SIG-M5 treated with dmso at 0.1 percent for 504 hours (cell line): ENCODE measurements around the gene VEPH1.

ENCODE experiments used
- DNase-seq: peaks from one replicate; lab custom pipeline; 2025; ENCODE audit not compliant: unreplicated experiment; lab: John Stamatoyannopoulos, UW

Gene VEPH1

DNA sequence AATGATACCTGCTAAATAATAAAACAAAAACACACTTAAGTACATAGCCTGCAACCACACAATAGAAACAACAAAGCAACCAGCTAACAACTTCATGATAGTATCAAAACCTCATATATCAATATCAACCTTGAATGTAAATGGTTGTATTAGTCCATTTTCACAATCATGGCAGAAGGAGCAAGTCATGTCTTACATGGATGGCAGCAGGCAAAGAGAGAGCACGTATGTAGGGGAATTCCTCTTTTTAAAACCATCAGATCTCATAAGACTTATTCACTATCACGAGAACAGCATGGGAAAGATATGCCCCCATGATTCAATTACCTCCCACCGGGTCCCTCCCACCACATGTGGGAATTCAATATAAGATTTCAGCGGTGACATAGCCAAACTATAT lies 111.1 kb downstream of the VEPH1 start:
- DNase-seq: no peak

- DNase-seq: no peak
Observed at GRCh38 chr3:157390713-157391515, 112.3 kb downstream of the VEPH1 start.

- DNase-seq: no peak
Observed at GRCh38 chr3:157388976-157389375, 114.2 kb downstream of the VEPH1 start.

DNA sequence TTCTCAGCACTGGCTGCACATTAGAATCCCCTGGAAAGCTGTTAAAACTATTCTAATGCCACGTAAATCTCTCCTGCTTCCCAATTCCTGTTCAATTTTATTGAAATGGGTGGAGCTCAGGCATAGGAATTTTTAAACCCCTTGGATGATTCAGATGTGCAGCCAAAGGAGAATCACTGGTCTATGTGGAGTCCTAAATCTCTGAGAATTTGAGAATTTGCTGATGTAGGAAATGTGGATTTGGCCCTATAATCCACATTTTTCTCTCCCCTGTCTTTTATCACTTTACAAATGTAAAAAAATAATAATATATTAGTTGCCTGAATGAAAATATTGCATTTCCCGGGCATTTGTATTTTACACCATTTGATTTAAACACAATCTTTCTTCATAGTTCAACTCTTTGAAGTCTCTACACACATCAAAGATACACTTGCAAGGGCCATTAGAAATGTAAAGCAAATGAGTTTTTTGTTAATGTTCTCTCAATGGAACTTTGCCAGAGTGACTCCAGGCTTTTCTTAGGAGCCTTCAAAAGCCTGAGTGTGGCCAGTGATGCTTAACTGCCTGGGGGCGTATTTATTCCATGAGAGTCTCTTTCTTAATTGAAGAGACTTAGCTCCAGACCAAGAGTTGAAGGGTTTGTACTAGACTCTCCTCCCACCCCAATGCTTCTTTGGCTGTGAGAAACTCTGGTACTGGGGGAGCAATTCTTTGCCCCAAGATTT lies 115.3 kb downstream of the VEPH1 start:
- no peak for DNase-seq

DNA sequence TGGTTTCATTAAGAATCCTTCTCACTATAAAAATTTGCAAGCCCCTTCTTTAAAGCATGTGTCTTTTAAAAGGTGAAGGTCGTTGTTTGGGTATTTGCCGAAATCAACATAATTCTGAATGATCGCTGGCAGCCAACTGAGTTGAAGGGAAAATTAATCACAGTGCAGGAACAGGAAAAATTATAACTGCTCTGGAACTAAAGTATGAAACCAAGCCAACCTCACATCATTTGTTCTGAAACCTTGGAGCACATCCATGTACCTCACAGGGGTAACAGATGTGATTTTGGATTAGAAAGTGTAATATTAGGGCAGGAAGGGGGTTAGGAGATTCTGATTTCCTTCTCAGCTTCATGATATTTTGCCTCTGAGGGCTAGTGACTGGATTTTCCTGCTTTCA lies 118.7 kb downstream of the VEPH1 start:
- no peak for DNase-seq

DNA sequence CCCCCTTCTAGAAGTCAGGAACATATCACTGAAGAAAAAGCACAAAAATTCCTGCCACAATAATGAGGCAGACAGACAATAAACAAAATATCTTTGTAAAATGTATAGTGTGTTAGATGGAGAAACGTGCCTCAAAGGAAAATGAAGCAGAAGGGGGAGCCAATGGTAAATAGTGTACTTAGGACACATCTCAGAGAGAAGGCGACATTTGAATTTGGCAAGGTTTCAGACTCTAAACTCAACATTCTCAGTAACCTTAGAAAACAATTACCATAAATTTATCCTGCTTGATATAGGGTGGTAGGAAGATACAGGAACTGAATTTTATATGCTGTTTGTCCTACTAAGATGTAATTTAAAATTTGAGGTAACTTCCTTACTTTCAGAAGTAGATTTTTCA lies 119.2 kb downstream of the VEPH1 start:
- DNase-seq: no peak

DNA sequence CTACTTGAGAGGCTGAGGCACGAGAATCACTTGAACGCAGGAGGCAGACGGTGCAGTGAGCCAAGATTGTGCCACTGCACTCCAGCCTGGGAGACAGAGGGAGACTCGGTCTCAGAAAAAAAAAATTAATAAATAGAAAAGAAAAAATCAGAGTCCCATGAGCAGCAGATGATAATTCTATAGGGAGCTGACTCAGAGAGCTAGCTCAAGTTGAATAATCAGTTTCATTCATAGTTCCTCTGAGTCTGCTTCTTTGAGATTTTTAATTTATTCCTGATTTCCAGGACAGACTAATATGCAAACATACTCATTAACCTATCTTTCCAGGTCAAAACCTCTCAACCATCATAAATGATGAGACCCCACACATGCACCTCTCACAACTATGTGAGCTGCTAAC lies 121.6 kb downstream of the VEPH1 start:
- no peak for DNase-seq

DNA sequence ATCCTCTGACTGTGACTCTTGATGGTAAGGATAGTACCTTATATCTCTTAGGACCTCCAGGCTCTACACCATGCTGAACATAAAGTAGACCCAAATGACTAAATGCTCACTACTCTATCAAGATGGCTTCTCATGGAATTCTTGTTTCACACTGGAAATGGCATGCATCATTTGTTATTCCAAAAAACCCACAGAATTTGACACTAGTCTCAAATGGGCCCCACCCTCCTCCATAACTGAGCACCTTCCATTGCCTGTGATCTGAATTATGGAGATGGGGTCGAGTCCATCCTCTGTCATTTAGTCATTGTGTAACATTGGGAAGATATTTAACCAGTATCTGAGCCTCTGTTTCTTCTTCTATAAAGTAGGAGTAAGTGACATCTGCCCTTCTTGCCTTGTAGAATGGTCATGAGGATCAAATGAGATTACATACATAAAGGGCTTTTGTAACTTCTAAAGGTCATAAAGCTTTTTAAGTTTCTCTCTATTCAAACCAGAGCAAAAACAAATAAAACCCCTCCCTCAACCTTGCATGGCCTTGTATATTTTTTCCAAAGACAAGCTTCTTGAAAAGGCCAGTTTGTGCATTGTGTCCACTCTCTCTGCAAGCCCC lies 123.6 kb downstream of the VEPH1 start:
- DNase-seq: no peak

DNA sequence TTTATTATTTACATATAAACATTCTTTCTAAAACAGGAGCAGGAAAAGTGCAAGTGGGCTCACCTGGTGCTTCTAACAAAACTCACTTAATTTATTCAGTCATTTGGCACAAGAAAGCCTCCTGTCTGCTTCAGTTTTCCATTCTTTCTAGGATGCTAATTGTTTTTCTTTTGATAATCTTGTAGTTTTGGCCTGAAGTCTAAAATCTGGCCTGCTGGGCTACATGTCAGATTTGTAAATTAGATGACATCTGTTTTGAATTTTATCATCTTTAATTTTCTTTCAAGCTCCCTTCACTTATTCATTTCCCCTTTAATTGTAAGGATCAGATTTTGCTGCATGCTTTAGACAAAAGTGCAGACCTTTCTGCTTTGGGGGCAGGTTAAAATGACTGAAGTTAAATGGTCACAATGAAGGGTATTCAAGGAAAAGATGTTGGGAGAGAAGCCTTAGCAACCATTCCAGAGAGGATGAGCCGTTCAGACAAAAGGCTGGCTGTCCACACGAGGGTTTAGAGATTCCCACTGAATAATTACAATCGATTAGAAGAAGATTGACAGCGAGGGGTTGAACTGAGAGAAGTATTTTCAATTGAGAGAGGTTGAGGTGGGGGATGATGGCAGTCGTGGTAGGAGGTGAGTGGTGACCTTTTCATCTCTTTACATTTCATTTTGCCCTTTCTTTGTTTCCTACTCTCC lies 126.5 kb downstream of the VEPH1 start:
- no peak for DNase-seq

GRCh38 chr3:157375342-157375986 lies 127.8 kb downstream of the VEPH1 start:
- no peak for DNase-seq

DNA sequence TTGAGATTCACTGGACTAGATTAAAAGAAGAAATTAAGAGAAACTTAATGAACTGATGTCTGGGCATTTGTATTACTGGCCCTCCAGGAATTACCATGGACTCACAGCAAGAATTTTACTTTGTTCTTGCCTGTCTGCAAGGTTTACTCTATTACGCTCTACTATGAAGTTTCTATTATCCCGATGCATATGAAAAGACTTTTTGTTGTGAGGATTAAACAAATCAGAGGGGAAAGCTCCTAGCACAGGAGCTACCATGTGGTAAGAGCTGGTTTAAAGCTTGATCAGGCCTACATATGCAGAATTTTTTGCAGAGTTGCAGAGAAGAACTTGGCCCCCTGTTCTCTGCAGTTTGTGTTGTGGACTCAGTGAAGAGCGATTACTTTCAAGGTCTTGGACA lies 128.3 kb downstream of the VEPH1 start:
- DNase-seq: no peak

DNA sequence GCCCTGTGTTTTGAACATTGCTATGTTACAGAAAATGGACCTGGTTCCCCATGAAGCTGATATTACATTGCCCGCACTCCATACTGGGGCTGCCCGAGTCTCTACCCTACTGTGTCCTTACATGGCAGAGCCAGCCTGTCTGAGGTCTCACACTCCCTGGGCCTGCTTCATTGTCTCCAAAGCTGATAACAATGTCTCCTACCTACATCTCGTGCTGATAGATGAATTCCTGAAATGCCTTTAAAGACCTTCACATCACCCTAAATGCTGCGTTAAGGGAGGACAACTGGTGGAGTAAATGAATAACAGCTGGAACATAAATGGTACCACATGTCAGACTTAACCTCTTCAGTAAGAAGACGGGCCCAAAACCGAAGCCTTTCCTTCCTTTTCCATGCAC lies 129.4 kb downstream of the VEPH1 start:
- no peak for DNase-seq

DNA sequence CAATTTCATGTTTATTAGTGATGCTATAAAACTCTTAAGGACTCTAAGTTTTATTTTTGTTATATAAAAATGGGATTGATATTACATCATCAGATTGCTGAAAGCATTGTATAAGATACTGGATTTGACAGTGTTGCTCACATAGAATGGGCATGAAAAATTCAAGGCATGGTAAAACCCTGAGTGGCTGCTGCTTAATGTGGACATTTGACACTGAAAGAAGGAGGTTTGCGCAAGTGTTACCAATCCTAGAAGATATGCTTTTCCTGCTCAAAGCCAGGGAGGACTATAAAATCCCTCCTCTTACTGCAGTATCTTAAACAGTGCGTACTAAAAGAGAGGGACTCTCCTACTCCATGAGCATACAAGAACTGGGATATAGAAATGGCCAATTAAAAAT lies 132.3 kb downstream of the VEPH1 start:
- DNase-seq: no peak

GRCh38 chr3:157369727-157370421 lies 133.3 kb downstream of the VEPH1 start:
- no peak for DNase-seq

GRCh38 chr3:157368171-157368570 lies 135.0 kb downstream of the VEPH1 start:
- DNase-seq: no peak

DNA sequence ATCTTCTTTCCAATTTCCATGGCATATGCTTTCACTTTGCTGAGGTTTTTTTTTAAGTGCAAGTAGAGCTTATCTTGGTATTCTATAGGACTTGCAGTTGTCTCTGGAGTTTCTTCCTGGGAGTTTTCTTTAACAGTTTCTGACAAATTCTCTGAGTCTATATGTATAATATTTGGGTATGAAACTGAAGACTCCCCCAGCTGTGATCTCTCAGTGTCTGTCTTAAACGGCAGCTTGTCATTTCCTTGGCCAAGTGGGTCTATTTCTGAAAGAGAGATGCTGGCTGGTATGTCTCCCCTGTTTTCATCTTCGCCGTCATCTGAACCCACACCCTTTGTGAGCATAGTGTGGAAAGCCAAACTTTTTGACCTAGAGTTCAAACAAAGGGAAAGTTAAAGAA lies 139.8 kb downstream of the VEPH1 start:
- no peak for DNase-seq

GRCh38 chr3:157362348-157362747 lies 140.9 kb downstream of the VEPH1 start:
- no peak for DNase-seq

- no peak for DNase-seq
Observed at GRCh38 chr3:157360044-157360443, 143.2 kb downstream of the VEPH1 start.

DNA sequence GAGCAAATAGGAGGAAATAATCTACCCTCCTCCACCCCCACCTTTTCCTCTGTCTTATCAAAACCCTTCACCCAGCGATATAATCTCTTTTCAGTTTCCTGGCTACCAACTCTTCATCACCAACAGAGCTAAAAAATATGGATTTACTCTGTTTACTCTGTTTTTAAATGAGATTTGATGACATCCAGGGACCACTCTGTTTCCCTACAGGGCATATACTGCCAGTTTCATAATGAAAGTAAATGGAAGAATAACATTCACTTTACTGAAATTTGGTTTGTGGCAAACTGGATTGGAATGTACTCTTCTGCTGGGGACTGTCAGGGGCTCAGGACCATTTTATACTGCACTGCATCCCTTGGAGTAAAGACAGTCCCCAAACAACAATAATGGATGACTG lies 146.7 kb downstream of the VEPH1 start:
- DNase-seq: no peak

GRCh38 chr3:157355276-157355675 lies 147.9 kb downstream of the VEPH1 start:
- no peak for DNase-seq
